H1 (cell line): ENCODE results near the gene TMEM116. TPM values are rescaled to one million over a fixed set of nuclear protein-coding genes. Genes with fewer than 3 reads are reported as not detected.

Experiments used
- CTCF ChIA-PET: fragments of 300-600 bp; sonication (Branson Sonifier 250); formaldehyde crosslinking; loops from one replicate; lab custom pipeline; 2021; ENCODE audit not compliant: partially characterized antibody; lab: Charles Lee
- POLR2A ChIA-PET: fragments of 300-600 bp; sonication (Branson Sonifier 250); formaldehyde crosslinking; loops from one replicate; lab custom pipeline; 2021; ENCODE audit warnings: inconsistent platforms; ENCODE audit not compliant: partially characterized antibody; lab: Charles Lee
- DNase-seq, 2 experiments: peaks; one replicate each; pipeline versions ENCODE4 v3.0.0 to v3.0.0-alpha.2; 2010 to 2022; ENCODE audit warnings: low spot score in 2 of 2, low read depth in 1 of 2, mixed read lengths in 1 of 2
- FAIRE-seq: peaks from 2 replicates; lab custom pipeline; 2011; peaks lifted over from hg19 to GRCh38; lab: Jason Lieb, UNC
- H2AFZ ChIP-seq: 2 replicates; pipeline ENCODE4 v1.8.1; 2012; ENCODE audit warnings: low read length, inconsistent platforms
- H2AK5ac ChIP-seq: 2 replicates; pipeline ENCODE4 v1.6.1; 2013; ENCODE audit warnings: low read depth, low read length
- H2BK120ac ChIP-seq: replicated peaks from 2 replicates; pipeline ENCODE3; 2013; ENCODE audit warnings: low read depth, low read length, inconsistent platforms
- H2BK12ac ChIP-seq: 2 replicates; pipeline ENCODE4 v1.6.1; 2013; ENCODE audit warnings: low read depth, low read length
- H2BK15ac ChIP-seq: 2 replicates; pipeline ENCODE4 v1.6.1; 2013; ENCODE audit warnings: low read length
- H2BK20ac ChIP-seq: 2 replicates; pipeline ENCODE4 v1.6.1; 2013; ENCODE audit warnings: low read length
- H2BK5ac ChIP-seq: 2 replicates; pipeline ENCODE4 v1.6.1; 2013; ENCODE audit warnings: low read depth, low read length
- H3K14ac ChIP-seq: 2 replicates; pipeline ENCODE4 v1.6.1; 2013; ENCODE audit warnings: inconsistent platforms; ENCODE audit not compliant: insufficient read length
- H3K18ac ChIP-seq: 2 replicates; pipeline ENCODE4 v1.6.1; 2013; ENCODE audit warnings: low read length; ENCODE audit errors: extremely low read depth
- H3K23ac ChIP-seq: 2 replicates; pipeline ENCODE4 v1.6.1; 2013; ENCODE audit warnings: inconsistent platforms; ENCODE audit not compliant: insufficient read length
- H3K23me2 ChIP-seq: 2 replicates; pipeline ENCODE4 v1.6.1; 2013; ENCODE audit warnings: low read depth, low read length
- H3K27ac ChIP-seq: 2 replicates; pipeline ENCODE4 v1.6.1; 2011; ENCODE audit warnings: low read depth, low read length, inconsistent platforms
- H3K27me3 ChIP-seq, 4 experiments: replicated peaks in 1 of 4; 1 replicate in 1 of 4; 2 replicates in 3 of 4; pipeline versions ENCODE4 v1.6.1 to v1.8.1; 2011 to 2013; ENCODE audit warnings: low read length in 3 of 4, mild to moderate bottlenecking in 3 of 4, inconsistent platforms in 2 of 4, mixed read lengths in 2 of 4, moderate library complexity in 1 of 4; ENCODE audit not compliant: control insufficient read depth in 3 of 4, insufficient read depth in 3 of 4; ENCODE audit errors: extremely low read depth in 1 of 4
- H3K36me3 ChIP-seq, 4 experiments: 2 replicates each; pipeline versions ENCODE4 v1.6.1 to v1.8.1; 2011 to 2013; ENCODE audit warnings: mild to moderate bottlenecking in 4 of 4, low read length in 3 of 4, moderate library complexity in 2 of 4, control low read depth in 1 of 4, inconsistent platforms in 1 of 4; ENCODE audit not compliant: insufficient read depth in 4 of 4, control insufficient read depth in 2 of 4
- H3K4ac ChIP-seq: replicated peaks from 2 replicates; pipeline ENCODE3; 2013; ENCODE audit warnings: low read length, low read depth, mixed read lengths, inconsistent platforms; ENCODE audit not compliant: insufficient read length
- H3K4me1 ChIP-seq, 4 experiments: replicated peaks in 1 of 4; 1 replicate in 1 of 4; 2 replicates in 3 of 4; pipeline versions ENCODE4 v1.6.1 to v1.8.1; 2011 to 2013; ENCODE audit warnings: low read length in 3 of 4, inconsistent platforms in 2 of 4, mixed read lengths in 1 of 4; ENCODE audit not compliant: insufficient read depth in 4 of 4, control insufficient read depth in 3 of 4
- H3K4me2 ChIP-seq, 2 experiments: 2 replicates each; pipeline versions ENCODE4 v1.6.1 to v1.8.1; 2011 to 2013; ENCODE audit warnings: low read depth in 2 of 2, low read length in 2 of 2, control low read depth in 1 of 2, inconsistent platforms in 1 of 2, mild to moderate bottlenecking in 1 of 2; ENCODE audit not compliant: insufficient read depth in 1 of 2
- H3K4me3 ChIP-seq, 4 experiments: fragments of 200-600, 300-600 bp in 1 of 4; sonication (generic), shearing (Covaris generic), sonication (Bioruptor Twin) in 1 of 4; 2 replicates each; pipeline versions ENCODE4 v1.5.1 to v1.8.1; 2011 to 2016; ENCODE audit warnings: low read length in 4 of 4, low read depth in 3 of 4, control low read depth in 2 of 4, inconsistent platforms in 2 of 4, mild to moderate bottlenecking in 2 of 4, mixed read lengths in 1 of 4, moderate library complexity in 1 of 4; ENCODE audit not compliant: insufficient read depth in 2 of 4; ENCODE audit errors: extremely low read depth in 1 of 4
- H3K56ac ChIP-seq: replicated peaks from 2 replicates; pipeline ENCODE3; 2013; ENCODE audit warnings: low read depth, mild to moderate bottlenecking, mixed read lengths, low read length, inconsistent platforms; ENCODE audit not compliant: insufficient read length
- H3K79me1 ChIP-seq: 2 replicates; pipeline ENCODE4 v1.6.1; 2013; ENCODE audit warnings: low read depth, low read length, control low read depth
- H3K79me2 ChIP-seq, 2 experiments: 2 replicates each; pipeline versions ENCODE4 v1.6.1 to v1.8.1; 2012 to 2013; ENCODE audit warnings: low read length in 2 of 2, mild to moderate bottlenecking in 2 of 2, inconsistent platforms in 1 of 2; ENCODE audit not compliant: insufficient read depth in 2 of 2, control insufficient read depth in 1 of 2
- H3K9ac ChIP-seq, 4 experiments: replicated peaks in 1 of 4; 1 replicate in 1 of 4; 2 replicates in 3 of 4; pipeline versions ENCODE4 v1.6.1 to v1.8.1; 2011 to 2013; ENCODE audit warnings: low read depth in 3 of 4, low read length in 3 of 4, control low read depth in 2 of 4, mild to moderate bottlenecking in 2 of 4, moderate library complexity in 2 of 4, inconsistent platforms in 1 of 4; ENCODE audit errors: extremely low read depth in 1 of 4
- H3K9me3 ChIP-seq, 2 experiments: 2 replicates each; pipeline versions ENCODE4 v1.6.1 to v1.8.1; 2012 to 2013; ENCODE audit warnings: mild to moderate bottlenecking in 2 of 2, moderate library complexity in 2 of 2, control low read depth in 1 of 2, inconsistent platforms in 1 of 2, low read depth in 1 of 2, low read length in 1 of 2, mixed read lengths in 1 of 2; ENCODE audit not compliant: insufficient read depth in 2 of 2
- H4K20me1 ChIP-seq, 2 experiments: replicated peaks in 1 of 2; 2 replicates each; pipeline versions ENCODE3 to v1.8.1; 2011 to 2013; ENCODE audit warnings: inconsistent platforms in 2 of 2, low read length in 2 of 2, mild to moderate bottlenecking in 1 of 2; ENCODE audit not compliant: insufficient read depth in 2 of 2, control insufficient read depth in 1 of 2
- H4K5ac ChIP-seq: 2 replicates; pipeline ENCODE4 v1.6.1; 2013; ENCODE audit warnings: low read length, low read depth, mixed read lengths, inconsistent platforms; ENCODE audit not compliant: insufficient read length
- H4K8ac ChIP-seq: 2 replicates; pipeline ENCODE4 v1.8.0; 2013; ENCODE audit warnings: mild to moderate bottlenecking, moderate library complexity, low read length, inconsistent platforms; ENCODE audit not compliant: insufficient read depth; ENCODE audit errors: extremely low read depth
- H4K91ac ChIP-seq: replicated peaks from 2 replicates; pipeline ENCODE3; 2013; ENCODE audit warnings: low read length, mixed read lengths, inconsistent platforms; ENCODE audit not compliant: insufficient read length
- SP1 ChIP-seq: IDR thresholded peaks from 2 replicates; pipeline ENCODE4 v1.6.1; 2011; ENCODE audit warnings: low read depth, low read length
- ZNF274 ChIP-seq: IDR thresholded peaks from 2 replicates; pipeline ENCODE4 v1.7.0; 2012; ENCODE audit warnings: low read length, borderline replicate concordance; ENCODE audit errors: extremely low read depth
- WGBS, 2 experiments: shearing (Covaris generic) in 1 of 2; methylation state at CpG; one replicate each; pipeline versions ENCODE4 v1.1.6 to v1.1.7; 2013 to 2015; ENCODE audit warnings: low lambda C conversion rate in 2 of 2, mixed read lengths in 2 of 2, inconsistent platforms in 1 of 2, low coverage in 1 of 2, missing lambda C conversion rate in 1 of 2; ENCODE audit not compliant: insufficient replicate concordance in 2 of 2, insufficient coverage in 1 of 2, insufficient read length in 1 of 2; ENCODE audit errors: extremely low coverage in 1 of 2, missing lambda C conversion rate in 1 of 2; 5-methylcytosine and 5-hydroxymethylcytosine counted together
- polyA plus RNA-seq, 7 experiments: library from polyadenylated mRNA; depleted of rRNA in 3 of 7; stranded (reverse) in 5 of 7; unstranded in 2 of 7; fragments of >200 nt in 5 of 7; fragments of 200-250 nt in 2 of 7; gene quantifications; 1 replicate in 5 of 7; 2 replicates in 1 of 7; 4 replicates in 1 of 7; pipeline versions ENCODE4 v1.2.1 to v1.2.3, GENCODE V29; 2011 to 2013; ENCODE audit warnings: missing spikeins in 2 of 7, mixed read lengths in 2 of 7
- total RNA-seq: library from RNA; stranded (reverse); fragmentation: NEBNext Ultra II Directional; extraction: Animal tissue kit (Norgen Biotek cat#: 25700); gene quantifications from 2 replicates; pipeline ENCODE4 v1.2.1, GENCODE V29; 2021

TMEM116 gene
- total and polyA plus RNA-seq, 2 of the 8 experiments (the other 6 are each of a cell fraction or from before 2014, with no cell fraction given): 8.1 to 25.2 TPM

DNA sequence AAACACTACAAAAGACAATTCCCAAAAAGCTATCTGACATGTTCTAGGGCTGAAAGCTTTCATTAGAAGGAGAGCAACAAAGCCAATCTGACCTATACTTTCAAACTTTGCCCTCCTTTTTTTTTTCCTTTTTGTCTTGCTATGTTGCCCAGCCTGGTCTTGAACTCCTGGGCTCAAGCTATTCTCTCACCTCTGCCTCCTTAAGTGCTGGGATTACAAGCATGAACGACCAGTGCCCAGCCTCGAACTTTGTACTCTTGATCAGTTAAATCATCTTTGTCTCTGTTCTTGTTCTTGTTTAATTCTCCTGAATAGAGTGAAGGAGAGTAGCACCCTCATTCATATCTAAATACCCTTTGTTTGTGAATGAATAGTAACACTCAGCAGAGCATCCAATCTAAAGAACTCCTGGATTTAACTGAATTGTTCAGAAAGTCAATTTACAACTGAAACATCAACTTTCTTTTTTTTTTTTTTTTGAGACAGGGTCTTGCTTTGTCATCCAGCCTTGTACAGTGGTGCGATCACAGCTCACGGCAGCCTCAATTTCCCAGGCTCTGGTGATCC, 22.3 kb upstream of the TMEM116 start:
- no peaks in the 10 kb centered on the region; the same call in 1 of the 2 replicates for H3K79me1 ChIP-seq
- peak overlapping the region in 1 of 2 experiments; percentile 31; a peak in 1 of 4 replicates for H3K4me2 ChIP-seq
- no peak overlapping the region for H2AFZ ChIP-seq
- H2BK5ac ChIP-seq: no peak overlapping the region
- no peak overlapping the region for H2BK15ac ChIP-seq
- WGBS, 2 experiments: 84% methylated on average over 4 of the region's 4 CpGs; no CpG with 5 or more reads in 1 of the 2 experiments
- FAIRE-seq (no peak), DNase-seq (no peak)
- H4K5ac ChIP-seq: no peak overlapping the region
- H2AK5ac ChIP-seq: no peak overlapping the region
- no peaks in the 10 kb centered on the region for H3K79me2 ChIP-seq
- H3K56ac ChIP-seq: no peak overlapping the region
- H3K4me1 ChIP-seq: peaks cover 0 to 2% (median 0%) of the 10 kb centered on the region in 4 experiments; a peak in 1 of 7 replicates
- H2BK12ac ChIP-seq: no peak overlapping the region
- no peak overlapping the region for H3K27ac ChIP-seq
- H3K9ac ChIP-seq: no peak overlapping the region
- no peaks in the 10 kb centered on the region for H3K23me2 ChIP-seq
- no peak overlapping the region for H2BK20ac ChIP-seq
- no peak overlapping the region for H3K14ac ChIP-seq
- ChIA-PET CTCF (interaction anchor here (0.6 to 2.2 kb wide), 3 partner anchors 11 to 1016 kb away, joined by 3 to 10 read pairs (median 3); no protein-coding TSS in a partner anchor), POLR2A (interaction anchor here (1.6 to 2.9 kb wide), 4 partner anchors 13 to 21 kb away, joined by 4 to 8 read pairs (median 7); no protein-coding TSS in a partner anchor)
- no peak overlapping the region for H2BK120ac ChIP-seq
- no peak overlapping the region for H3K18ac ChIP-seq
- H3K4me3 ChIP-seq: no peak overlapping the region
- H3K4ac ChIP-seq: no peak overlapping the region
- no peak overlapping the region for H4K91ac ChIP-seq
- H3K36me3 ChIP-seq: peaks cover 9 to 85% (median 46%) of the 10 kb centered on the region in 4 experiments
- no peaks in the 10 kb centered on the region for H3K9me3 ChIP-seq
- no peak overlapping the region for H3K23ac ChIP-seq
- H4K20me1 ChIP-seq: peaks cover 0 to 4% of the 10 kb centered on the region in 2 experiments
- no peak for TF ChIP-seq SP1
- no peak for TF ChIP-seq ZNF274
- H3K27me3 ChIP-seq: no peaks in the 10 kb centered on the region
- no peak overlapping the region for H4K8ac ChIP-seq
